Measurements from ENCODE around the gene TSPAN9. TPM values are rescaled to one million over a fixed set of nuclear protein-coding genes. Genes with fewer than 3 reads are reported as not detected.

TSPAN9 gene
- total RNA-seq, 1 donor from 2014 or later: 49.4 TPM

GRCh38 chr12:3182426-3182825, 105.2 kb downstream of the TSPAN9 start:
- no peaks in the 10 kb centered on the region for H3K9me3 Mint-ChIP-seq
- H3K4me3 Mint-ChIP-seq: no peak overlapping the region
- H3K4me1 Mint-ChIP-seq: peaks cover 7% of the 10 kb centered on the region
- DNase-seq (ENCODE audit: low spot score in 2 of 2, unreplicated experiment in 2 of 2): no peak
- H3K36me3 Mint-ChIP-seq: no peaks in the 10 kb centered on the region
- H3K27me3 Mint-ChIP-seq (ENCODE audit: low read depth): no peaks in the 10 kb centered on the region
- no peak overlapping the region for H3K27ac Mint-ChIP-seq
- TF ChIP-seq, protein P1, sequence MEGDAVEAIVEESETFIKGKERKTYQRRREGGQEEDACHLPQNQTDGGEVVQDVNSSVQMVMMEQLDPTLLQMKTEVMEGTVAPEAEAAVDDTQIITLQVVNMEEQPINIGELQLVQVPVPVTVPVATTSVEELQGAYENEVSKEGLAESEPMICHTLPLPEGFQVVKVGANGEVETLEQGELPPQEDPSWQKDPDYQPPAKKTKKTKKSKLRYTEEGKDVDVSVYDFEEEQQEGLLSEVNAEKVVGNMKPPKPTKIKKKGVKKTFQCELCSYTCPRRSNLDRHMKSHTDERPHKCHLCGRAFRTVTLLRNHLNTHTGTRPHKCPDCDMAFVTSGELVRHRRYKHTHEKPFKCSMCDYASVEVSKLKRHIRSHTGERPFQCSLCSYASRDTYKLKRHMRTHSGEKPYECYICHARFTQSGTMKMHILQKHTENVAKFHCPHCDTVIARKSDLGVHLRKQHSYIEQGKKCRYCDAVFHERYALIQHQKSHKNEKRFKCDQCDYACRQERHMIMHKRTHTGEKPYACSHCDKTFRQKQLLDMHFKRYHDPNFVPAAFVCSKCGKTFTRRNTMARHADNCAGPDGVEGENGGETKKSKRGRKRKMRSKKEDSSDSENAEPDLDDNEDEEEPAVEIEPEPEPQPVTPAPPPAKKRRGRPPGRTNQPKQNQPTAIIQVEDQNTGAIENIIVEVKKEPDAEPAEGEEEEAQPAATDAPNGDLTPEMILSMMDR (IDR thresholded peaks at IDR 0.05; ENCODE audit: unreplicated experiment): no peak

GRCh38 chr12:3184485-3184884, 107.3 kb downstream of the TSPAN9 start:
- Mint-ChIP-seq H3K4me1 (peaks cover 13% of the 10 kb centered on the region), H3K27me3 (ENCODE audit: low read depth) (no peaks in the 10 kb centered on the region), H3K4me3 (no peak overlapping the region), H3K27ac (no peak overlapping the region), H3K36me3 (no peaks in the 10 kb centered on the region), H3K9me3 (no peaks in the 10 kb centered on the region)
- TF ChIP-seq, protein P1 (IDR thresholded peaks at IDR 0.05; ENCODE audit: unreplicated experiment): no peak
- DNase-seq (ENCODE audit: low spot score in 2 of 2, unreplicated experiment in 2 of 2): no peak

- Mint-ChIP-seq H3K27me3 (ENCODE audit: low read depth) (no peaks in the 10 kb centered on the region), H3K9me3 (no peaks in the 10 kb centered on the region), H3K4me1 (peaks cover 15% of the 10 kb centered on the region), H3K27ac (no peak overlapping the region), H3K4me3 (no peak overlapping the region), H3K36me3 (no peaks in the 10 kb centered on the region)
- TF ChIP-seq, protein P1 (IDR thresholded peaks at IDR 0.05; ENCODE audit: unreplicated experiment): no peak
- no peak for DNase-seq (ENCODE audit: low spot score in 2 of 2, unreplicated experiment in 2 of 2)
These were observed 108.2 kb downstream of the TSPAN9 start for GRCh38 chr12:3185260-3185870.

GRCh38 chr12:3186546-3187215, 109.5 kb downstream of the TSPAN9 start:
- no peaks in the 10 kb centered on the region for H3K36me3 Mint-ChIP-seq
- TF ChIP-seq, protein P1 (IDR thresholded peaks at IDR 0.05; ENCODE audit: unreplicated experiment): no peak
- no peak overlapping the region for H3K27ac Mint-ChIP-seq
- no peak for DNase-seq (ENCODE audit: low spot score in 2 of 2, unreplicated experiment in 2 of 2)
- no peaks in the 10 kb centered on the region for H3K27me3 Mint-ChIP-seq (ENCODE audit: low read depth)
- no peak overlapping the region for H3K4me3 Mint-ChIP-seq
- peaks cover 15% of the 10 kb centered on the region for H3K4me1 Mint-ChIP-seq
- H3K9me3 Mint-ChIP-seq: no peaks in the 10 kb centered on the region

GRCh38 chr12:3187846-3188770, 110.9 kb downstream of the TSPAN9 start:
- DNase-seq (ENCODE audit: low spot score in 2 of 2, unreplicated experiment in 2 of 2): no peak
- Mint-ChIP-seq H3K4me1 (peaks cover 10% of the 10 kb centered on the region), H3K36me3 (no peaks in the 10 kb centered on the region), H3K27ac (no peak overlapping the region), H3K27me3 (ENCODE audit: low read depth) (no peaks in the 10 kb centered on the region), H3K9me3 (no peaks in the 10 kb centered on the region), H3K4me3 (no peak overlapping the region)
- TF ChIP-seq, protein P1 (IDR thresholded peaks at IDR 0.05; ENCODE audit: unreplicated experiment): no peak

Data from mesothelial cell of epicardium (in vitro differentiated cells).